ENCODE data around the gene CCDC178.
"Not testable (repeated sequence)": the region's sequence is repeated elsewhere in the genome, so short reads cannot be mapped to it uniquely, and the experiment has no call there.

CCDC178 gene

DNA sequence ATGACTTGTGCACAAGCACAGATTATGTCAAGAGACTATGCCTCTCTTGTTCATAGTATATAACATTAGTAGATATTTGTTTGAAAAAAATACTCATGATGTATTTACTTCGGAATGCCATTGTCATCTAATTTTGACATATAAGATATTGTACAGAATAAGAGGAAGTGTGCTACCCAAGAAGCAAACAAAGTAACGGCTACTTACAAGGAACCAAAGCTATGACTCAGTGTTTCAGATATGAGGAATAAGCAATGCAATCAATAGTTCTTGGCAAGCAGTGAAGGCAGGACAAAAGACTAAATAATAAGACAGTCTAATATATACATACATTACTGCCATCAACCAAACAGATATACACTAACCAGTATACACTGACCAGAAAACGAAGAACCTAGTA, 256.3 kb downstream of the CCDC178 start:
- TF ChIP-seq, protein P1, sequence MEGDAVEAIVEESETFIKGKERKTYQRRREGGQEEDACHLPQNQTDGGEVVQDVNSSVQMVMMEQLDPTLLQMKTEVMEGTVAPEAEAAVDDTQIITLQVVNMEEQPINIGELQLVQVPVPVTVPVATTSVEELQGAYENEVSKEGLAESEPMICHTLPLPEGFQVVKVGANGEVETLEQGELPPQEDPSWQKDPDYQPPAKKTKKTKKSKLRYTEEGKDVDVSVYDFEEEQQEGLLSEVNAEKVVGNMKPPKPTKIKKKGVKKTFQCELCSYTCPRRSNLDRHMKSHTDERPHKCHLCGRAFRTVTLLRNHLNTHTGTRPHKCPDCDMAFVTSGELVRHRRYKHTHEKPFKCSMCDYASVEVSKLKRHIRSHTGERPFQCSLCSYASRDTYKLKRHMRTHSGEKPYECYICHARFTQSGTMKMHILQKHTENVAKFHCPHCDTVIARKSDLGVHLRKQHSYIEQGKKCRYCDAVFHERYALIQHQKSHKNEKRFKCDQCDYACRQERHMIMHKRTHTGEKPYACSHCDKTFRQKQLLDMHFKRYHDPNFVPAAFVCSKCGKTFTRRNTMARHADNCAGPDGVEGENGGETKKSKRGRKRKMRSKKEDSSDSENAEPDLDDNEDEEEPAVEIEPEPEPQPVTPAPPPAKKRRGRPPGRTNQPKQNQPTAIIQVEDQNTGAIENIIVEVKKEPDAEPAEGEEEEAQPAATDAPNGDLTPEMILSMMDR (IDR thresholded peaks at IDR 0.05; ENCODE audit: extremely low read depth, insufficient read depth, missing control alignments) = no peak
- DNase-seq (ENCODE audit: low spot score) = no peak
- in situ Hi-C loops (cut with MboI; ENCODE audit: low pct_unique_long_range_greater_than_20kb, low sequenced_read_pairs, unreplicated experiment) = no loop called here

DNA sequence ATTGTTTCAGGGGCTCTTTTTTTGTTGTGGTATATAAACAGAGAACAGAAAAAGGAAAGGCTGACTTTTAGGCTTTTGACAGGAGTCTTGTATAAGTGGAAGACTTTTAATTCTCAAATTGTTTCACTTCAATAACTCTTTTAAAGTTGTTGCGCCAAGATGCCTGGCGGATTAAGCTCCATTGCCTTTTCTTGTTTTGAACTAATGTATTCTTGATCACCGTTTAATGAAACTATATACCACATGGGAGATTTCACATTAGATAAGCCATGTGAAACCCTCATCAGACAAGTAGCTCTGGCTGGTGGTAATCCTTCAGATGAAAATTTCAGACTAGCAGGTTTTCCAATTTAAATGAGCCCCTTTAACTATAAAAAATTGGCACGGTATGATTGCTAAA, 257.4 kb downstream of the CCDC178 start:
- TF ChIP-seq, protein P1 (IDR thresholded peaks at IDR 0.05; ENCODE audit: extremely low read depth, insufficient read depth, missing control alignments) = no peak
- in situ Hi-C loops (cut with MboI; ENCODE audit: low pct_unique_long_range_greater_than_20kb, low sequenced_read_pairs, unreplicated experiment) = no loop called here
- no peak for DNase-seq (ENCODE audit: low spot score)

DNA sequence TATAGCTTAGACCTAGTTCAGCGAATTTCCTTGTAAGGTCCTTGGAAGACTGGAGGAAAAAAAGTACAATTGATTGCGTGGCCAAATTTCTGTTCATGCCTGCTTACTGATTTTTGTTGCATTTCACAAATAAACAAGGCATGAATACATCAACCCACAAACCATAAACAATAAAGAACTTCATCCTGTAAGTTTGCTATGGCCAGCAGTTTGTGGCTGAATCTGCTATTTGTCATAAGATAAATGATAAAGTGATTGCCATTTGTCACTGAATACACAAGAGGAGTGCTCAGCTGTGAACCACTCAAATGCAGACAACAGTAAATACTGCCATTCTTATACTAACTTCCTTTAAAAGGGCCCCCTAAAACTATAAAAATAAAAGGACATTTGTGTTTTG, 259.5 kb downstream of the CCDC178 start:
- TF ChIP-seq, protein P1 (IDR thresholded peaks at IDR 0.05; ENCODE audit: extremely low read depth, insufficient read depth, missing control alignments) = no peak
- in situ Hi-C loops (cut with MboI; ENCODE audit: low pct_unique_long_range_greater_than_20kb, low sequenced_read_pairs, unreplicated experiment) = no loop called here
- no peak for DNase-seq (ENCODE audit: low spot score)

DNA sequence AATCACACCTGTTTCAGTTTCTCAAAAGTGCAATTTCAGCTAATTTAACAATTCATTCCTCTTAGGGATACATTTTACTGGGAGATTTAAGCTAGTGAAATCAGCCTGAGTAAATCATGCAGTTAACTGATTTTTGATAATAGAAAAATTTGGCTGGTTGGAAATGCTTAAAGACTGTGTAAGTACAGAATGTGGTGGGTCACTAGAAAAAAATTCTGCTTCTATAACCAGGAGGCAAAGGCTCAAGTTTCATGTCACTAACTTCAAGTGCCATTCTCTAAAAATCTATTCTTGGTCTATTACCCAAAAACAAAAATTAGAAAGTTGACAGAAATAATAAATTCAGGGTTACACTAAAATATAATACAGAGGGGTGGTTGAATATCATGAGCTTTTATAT, 271.3 kb downstream of the CCDC178 start:
- in situ Hi-C loops (cut with MboI; ENCODE audit: low pct_unique_long_range_greater_than_20kb, low sequenced_read_pairs, unreplicated experiment) = no loop called here
- TF ChIP-seq, protein P1 (IDR thresholded peaks at IDR 0.05; ENCODE audit: extremely low read depth, insufficient read depth, missing control alignments) = no peak
- DNase-seq (ENCODE audit: low spot score) = no peak

DNA sequence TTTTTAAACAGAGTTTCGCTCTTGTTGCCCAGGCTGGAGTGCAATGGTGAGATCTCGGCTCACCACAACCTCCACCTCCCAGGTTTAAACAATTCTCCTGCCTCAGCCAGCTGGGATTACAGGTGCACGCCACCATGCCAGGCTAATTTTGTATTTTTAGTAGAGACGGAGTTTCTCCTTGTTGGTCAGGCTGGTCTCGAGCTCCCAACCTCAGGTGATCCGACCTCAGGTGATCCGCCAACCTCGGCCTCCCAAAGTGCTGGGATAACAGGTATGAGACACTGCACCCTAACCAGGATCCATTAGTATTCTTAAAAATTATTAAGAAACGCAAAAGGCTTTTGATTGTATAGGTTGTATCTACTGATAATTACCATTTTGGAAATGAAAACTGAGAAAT, 276.4 kb downstream of the CCDC178 start:
- in situ Hi-C loops (cut with MboI; ENCODE audit: low pct_unique_long_range_greater_than_20kb, low sequenced_read_pairs, unreplicated experiment); DNase-seq (ENCODE audit: low spot score): not testable (repeated sequence)

DNA sequence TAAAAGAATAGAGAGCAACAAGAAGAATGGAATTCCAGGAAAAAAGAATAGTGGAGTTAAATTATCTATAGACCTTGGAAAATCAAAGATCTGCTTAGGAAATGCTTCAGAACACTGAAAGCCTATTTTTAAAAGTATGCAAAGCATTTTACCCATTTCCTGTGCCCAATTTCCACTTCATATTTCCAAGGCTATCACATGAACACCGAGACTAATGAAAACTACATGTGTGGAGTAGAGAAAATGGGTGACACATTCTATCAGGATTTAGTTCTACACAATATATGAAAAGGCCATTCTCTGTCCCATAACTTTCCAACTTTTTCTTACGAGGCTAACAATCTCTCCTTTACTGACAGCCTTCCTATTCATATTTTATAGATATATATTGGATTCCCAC, 279.4 kb downstream of the CCDC178 start:
- TF ChIP-seq, protein P1 (IDR thresholded peaks at IDR 0.05; ENCODE audit: extremely low read depth, insufficient read depth, missing control alignments) = no peak
- DNase-seq (ENCODE audit: low spot score) = no peak
- in situ Hi-C loops (cut with MboI; ENCODE audit: low pct_unique_long_range_greater_than_20kb, low sequenced_read_pairs, unreplicated experiment) = no loop called here

DNA sequence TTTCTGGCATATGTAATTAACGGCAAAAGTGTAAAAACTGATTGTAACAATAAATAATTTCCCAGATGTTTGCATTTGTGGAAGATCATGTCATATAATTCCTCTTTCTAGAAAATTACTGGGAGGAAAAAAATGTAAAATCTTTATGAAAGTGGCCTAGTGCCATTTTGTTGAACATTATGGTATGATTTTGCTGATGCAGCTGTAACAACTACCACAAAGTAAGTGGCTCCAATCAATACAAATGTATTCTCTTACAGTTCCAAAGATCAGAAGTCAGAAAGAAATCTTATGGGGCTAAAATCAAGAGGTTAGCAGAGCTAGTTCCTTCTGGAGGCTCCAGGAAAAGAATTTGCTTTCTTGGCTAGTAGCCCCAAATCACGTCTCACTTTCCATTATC, 281.4 kb downstream of the CCDC178 start:
- TF ChIP-seq, protein P1 (IDR thresholded peaks at IDR 0.05; ENCODE audit: extremely low read depth, insufficient read depth, missing control alignments) = no peak
- DNase-seq (ENCODE audit: low spot score) = no peak
- in situ Hi-C loops (cut with MboI; ENCODE audit: low pct_unique_long_range_greater_than_20kb, low sequenced_read_pairs, unreplicated experiment) = no loop called here

Data from GM13977 (cell line).